Stimulated activated naive CD8-positive, alpha-beta T cell treated with anti-CD3 and anti-CD28 coated beads, Interleukin-15, Interleukin-2, amounts not matched to agents 100 U/mL and 50 U/mL, for 24 hours (primary cell): ENCODE results near the gene PRKG1.
"Not testable (repeated sequence)": the region's sequence is repeated elsewhere in the genome, so short reads cannot be mapped to it uniquely, and the experiment has no call there.

Experiments used
- ATAC-seq: fragments of 150-1000 bp; cut with Tn5 transposase; one replicate; pipeline ENCODE4 v1.10.0; 2021
- DNase-seq: peaks from one replicate; pipeline ENCODE4 v3.0.0; 2021

Gene PRKG1

GRCh38 chr10:51228714-51229100, 154.4 kb downstream of the PRKG1 start:
- ATAC-seq, result no peak

GRCh38 chr10:51230887-51231585, 156.7 kb downstream of the PRKG1 start:
- no peak for ATAC-seq
- no peak for DNase-seq

More at GRCh38 chr10:51228714-51229100, 154.4 kb downstream of the PRKG1 start:
- DNase-seq, result no peak

- ATAC-seq, result no peak
- no peak for DNase-seq
Observed at GRCh38 chr10:51231754-51232153, 157.5 kb downstream of the PRKG1 start.

- DNase-seq (no peak), ATAC-seq (no peak)
Observed at GRCh38 chr10:51233337-51234100, 159.2 kb downstream of the PRKG1 start.

GRCh38 chr10:51235865-51236264, 161.6 kb downstream of the PRKG1 start:
- DNase-seq (no peak), ATAC-seq (no peak)

GRCh38 chr10:51239006-51239405, 164.7 kb downstream of the PRKG1 start:
- DNase-seq (no peak), ATAC-seq (no peak)

- DNase-seq (no peak), ATAC-seq (no peak)
Observed at GRCh38 chr10:51241461-51241860, 167.2 kb downstream of the PRKG1 start.

DNA sequence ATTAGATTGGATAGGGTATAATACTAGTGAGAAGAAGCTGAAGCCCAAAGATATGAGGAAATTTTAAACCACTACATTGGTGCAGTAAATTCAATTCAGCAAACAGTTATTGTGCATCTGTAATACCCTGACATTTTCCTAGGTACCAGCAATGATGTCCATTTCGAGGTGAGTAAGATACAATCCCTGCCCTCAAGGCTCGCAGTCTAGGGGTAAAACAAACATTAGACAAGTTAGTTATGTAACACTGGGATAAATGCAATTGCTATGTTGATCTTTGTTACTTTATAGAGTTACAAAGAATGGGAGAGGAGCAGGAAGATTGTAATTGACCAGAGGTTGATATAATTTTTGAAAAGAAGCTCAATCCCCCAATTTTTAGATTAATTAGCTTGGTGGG, 168.1 kb downstream of the PRKG1 start:
- ATAC-seq, result no peak
- no peak for DNase-seq

- no peak for ATAC-seq
Observed at GRCh38 chr10:51244309-51244708, 170.0 kb downstream of the PRKG1 start.

DNA sequence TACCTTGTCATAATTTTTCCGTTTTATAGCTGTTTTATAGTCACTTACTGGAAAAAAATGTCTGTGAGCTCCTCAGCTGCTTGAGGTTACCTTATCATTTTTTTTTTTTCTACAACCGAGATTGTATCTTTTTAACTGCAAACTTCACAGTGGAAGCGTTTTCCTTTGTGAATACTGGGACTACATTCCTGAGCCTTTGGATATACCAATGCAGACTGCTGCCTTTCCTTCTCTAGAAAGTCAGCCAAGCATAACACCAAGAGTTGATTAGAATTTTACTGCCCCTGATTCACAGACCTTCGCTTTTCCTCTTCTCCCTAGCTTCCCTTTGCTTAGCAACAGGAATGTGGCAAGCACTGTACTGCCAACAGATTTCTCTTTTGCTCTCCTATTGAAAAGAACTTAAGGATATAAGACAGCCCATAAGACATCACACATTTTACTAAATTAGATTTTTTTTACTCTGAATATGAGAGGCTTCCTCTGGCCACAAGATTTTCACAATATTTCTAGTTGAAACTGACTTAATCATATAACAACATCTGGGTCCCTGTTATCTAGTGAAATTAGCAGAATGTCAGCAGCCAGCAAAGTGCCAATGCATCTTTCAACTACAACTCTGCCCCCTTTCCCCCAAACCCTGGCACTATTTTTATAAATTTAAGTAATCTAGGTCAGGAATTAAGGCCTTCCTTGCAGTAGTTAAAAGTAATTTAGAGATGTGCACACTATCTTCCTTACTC, 170.6 kb downstream of the PRKG1 start:
- DNase-seq (no peak), ATAC-seq (no peak)

More at GRCh38 chr10:51244309-51244708, 170.0 kb downstream of the PRKG1 start:
- no peak for DNase-seq

DNA sequence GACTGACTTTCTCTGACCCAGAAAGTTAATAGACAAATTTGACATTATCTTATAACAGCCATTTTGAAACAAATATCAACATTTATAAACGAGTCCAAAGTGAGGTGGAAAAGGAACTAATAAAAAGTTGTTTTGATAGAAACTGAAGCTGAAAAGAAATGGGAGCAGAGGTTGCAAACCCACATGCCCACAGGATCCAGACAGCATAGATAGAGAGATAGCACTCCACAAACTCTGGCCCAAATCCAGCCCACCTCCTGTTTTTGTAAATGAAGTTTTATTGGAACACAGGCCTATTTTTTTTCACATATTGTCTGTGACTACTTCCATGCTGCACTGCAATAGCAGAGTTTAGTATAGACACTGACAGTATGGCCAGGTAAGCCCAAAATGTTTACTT, 171.9 kb downstream of the PRKG1 start:
- no peak for ATAC-seq
- DNase-seq, result no peak

DNA sequence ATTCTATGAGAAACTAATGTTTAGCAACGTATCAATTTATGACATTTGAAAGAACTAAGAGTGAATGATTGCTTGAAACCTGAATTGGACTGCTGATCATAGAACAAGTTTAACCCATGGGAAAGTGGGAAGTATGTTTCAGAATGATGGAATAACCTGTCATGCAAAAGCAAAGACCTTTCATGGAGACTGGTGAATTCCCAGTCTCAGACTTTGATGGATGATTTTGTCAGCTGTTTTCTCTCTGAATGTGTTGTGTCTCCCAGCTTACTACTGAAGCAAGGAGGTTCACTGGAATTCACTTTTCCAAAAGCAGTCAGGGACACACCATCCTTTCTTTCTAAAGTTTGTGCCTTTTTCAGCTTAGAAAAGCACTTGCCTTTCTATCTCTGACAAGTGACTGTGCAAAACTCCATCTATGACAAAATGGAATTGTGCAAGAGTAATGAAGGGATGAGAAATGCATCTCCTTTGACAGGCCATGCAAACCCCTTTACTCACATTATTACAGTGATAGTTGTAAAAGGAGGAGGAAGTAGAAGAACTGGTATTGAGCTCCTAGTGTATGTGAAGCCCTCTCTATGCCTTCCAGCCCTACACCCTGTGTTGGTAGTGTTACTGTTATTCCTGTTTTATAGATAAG, 176.1 kb downstream of the PRKG1 start:
- ATAC-seq, result no peak
- DNase-seq, result no peak

- ATAC-seq (no peak), DNase-seq (no peak)
Observed at GRCh38 chr10:51251110-51251509, 176.8 kb downstream of the PRKG1 start.

GRCh38 chr10:51255381-51255780, 181.1 kb downstream of the PRKG1 start:
- ATAC-seq (no peak), DNase-seq (no peak)

DNA sequence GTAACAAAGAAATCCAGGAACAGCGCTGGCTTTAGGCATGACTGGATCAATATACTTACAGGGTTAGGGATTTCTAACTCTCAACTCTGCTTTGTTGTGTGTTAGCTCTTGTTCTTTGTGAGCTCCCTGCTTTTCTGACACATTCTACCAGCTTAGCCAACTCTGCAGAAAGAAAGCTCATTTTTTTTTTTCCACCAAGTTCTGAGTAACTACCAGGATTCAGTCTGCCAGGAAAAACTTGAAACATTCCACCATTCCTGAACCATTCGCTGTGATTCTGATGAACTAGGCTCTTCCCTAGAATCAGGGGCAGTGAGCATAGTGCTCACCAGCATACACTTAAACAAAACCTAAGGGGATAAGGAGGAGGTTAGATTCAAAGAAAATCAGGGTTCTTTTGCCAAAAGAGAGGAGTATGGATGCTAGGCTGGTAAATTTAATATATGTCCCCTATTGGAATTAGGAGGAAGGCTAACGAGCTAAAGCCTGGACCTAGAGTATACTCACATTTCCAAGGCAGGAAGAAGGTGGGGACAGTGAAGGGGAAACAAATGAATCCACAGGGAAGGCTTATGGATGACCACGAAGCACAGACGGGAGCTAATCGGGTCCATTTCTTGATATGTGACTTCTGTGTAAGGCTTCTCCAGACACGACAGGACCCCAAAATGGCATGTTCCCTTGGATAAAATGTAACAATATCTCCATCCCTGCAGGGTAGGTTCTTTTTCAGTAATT, 183.4 kb downstream of the PRKG1 start:
- DNase-seq (no peak), ATAC-seq (no peak)

DNA sequence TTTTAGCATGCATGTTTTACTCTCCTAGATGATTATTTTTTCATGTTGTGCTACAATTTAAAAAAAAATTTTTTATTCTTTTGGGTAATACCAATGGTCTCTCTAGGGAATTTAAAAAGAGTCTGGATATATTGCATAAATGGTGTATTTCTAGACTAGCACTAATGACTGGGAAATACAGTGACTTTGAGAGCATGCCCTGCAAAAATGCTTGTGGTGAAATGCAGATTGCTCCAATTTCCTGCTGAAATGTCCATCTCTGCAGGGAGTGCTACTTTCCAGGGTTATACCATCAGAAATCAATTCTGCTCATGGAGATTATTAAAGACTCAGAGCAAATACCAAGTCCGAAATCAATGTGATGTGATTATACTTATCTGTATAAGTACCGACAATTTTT, 186.1 kb downstream of the PRKG1 start:
- DNase-seq (no peak), ATAC-seq (no peak)

DNA sequence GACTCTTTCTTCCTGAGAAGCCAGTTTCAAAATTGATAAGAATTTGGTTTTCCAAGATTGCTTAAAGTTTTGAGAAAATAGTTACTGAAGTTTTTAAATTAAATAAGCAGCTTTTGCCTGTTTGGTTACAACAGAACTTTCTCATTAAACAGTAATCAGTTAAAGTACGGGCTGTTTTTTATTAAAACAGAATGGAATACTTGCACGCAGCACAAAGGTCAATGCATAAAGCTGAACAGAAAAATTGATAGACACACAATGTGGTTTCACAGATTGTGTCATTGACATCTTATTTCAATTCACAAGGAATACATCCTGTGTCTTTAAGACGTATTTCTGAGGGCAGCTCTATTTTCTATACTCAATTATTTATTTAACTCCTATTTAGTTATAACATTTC, 192.2 kb downstream of the PRKG1 start:
- no peak for ATAC-seq
- no peak for DNase-seq

GRCh38 chr10:51267980-51268570, 193.8 kb downstream of the PRKG1 start:
- not testable (repeated sequence) for ATAC-seq, DNase-seq

DNA sequence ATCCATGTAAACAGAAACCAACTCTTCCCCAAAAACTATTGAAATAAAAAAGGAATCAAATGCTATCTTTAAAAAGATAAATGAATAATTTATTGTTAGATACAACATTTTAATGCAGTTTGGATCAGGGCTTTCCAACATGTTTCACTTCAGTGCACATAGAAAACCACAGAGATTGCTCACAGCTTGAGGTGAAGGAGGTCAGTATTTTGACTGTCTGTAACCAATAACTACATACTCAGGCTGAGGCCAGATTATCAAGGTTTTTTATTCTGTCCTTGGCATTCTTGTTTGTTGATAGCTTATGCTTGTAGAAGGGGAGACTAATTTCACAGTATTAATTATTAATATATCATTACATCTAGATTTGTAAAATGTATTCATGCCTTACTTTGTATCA, 195.5 kb downstream of the PRKG1 start:
- DNase-seq, result no peak

GRCh38 chr10:51270936-51271530, 196.7 kb downstream of the PRKG1 start:
- ATAC-seq (no peak), DNase-seq (no peak)

More for the DNA sequence above, 195.5 kb downstream of the PRKG1 start:
- ATAC-seq, result no peak

DNA sequence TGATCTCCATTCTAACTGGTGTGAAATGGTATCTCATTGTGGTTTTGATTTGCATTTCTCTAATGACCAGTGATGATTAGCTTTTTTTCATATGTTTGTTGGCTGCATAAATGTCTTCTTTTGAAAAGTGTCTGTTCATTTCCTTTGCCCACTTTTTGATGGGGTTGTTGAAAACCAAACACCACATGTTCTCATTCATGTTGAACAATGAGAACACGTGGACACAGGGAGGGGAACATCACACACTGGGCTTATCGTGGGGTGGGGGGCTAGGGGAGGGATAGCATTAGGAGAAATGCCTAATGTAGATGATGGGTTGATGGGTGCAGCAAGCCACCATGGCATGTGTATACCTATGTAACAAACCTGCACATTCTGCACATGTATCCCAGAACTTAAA, 197.8 kb downstream of the PRKG1 start:
- DNase-seq, ATAC-seq: not testable (repeated sequence)
